Medulla oblongata (tissue), 1 donor: ENCODE measurements around the gene DCD.
"Not testable (repeated sequence)": the region's sequence is repeated elsewhere in the genome, so short reads cannot be mapped to it uniquely, and the experiment has no call there.

ENCODE experiments used
- DNase-seq: peaks from one replicate; pipeline ENCODE4 v3.0.0-alpha.2; 2015; ENCODE audit errors: extremely low spot score

The DCD gene

DNA sequence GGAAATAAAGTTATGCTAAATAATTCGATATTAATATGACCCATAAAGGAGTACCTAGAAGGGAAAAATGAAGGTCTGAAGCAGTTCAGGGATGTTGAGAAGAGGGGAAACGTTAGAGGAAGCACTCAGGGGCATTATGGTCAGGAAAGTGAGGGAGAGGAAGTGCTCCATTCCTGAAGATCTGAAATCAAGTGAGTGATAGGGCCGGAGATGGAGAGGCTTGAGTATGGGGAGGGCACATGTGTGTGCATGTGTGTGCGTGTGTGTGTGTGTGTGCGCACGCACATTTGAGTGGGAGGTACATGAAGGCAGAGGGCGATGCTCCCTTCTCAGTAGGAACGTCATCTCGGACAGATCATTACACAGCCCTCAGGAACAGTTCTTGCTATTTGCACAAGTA, 4.9 kb upstream of the DCD start:
- no peak for DNase-seq

DNA sequence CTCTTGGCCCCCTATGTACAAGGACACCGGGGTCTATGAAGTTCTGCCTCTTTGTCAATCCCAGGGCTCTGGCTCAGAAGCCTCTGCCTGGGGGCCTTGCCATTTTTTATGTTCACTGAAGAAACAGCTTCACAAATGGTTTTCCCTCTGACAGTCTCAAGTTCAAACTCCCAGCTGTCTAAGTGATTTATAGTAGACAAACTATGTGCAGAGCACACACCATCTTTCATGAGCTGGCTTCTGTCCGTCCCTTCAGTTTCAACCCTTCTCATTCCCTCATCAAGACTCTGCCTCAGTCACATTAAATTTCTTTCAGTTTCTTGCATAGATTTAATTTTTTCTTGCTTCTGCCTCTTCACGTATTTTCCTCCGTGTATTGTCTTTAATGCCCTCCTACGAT, 2.7 kb upstream of the DCD start:
- no peak for DNase-seq

DNA sequence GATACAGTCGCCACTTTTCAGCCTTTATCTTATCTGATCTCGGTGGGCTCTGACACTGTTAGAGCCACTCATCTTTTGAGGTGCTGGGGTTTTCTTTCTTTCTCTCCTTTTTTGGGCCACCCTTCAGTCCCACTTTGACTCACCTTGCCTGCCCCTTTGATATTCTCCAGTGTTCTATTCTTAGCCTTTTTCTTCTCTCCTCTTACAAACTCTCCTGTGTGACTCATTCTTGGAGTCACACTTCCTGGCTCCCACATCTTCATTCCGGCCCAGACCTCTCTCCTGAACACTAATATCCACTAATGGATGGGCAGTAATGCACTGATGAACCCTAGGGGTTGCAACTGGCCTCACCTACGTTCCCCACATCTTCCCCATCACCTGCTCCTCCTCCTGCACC, 2.2 kb upstream of the DCD start:
- DNase-seq, result no peak

DNA sequence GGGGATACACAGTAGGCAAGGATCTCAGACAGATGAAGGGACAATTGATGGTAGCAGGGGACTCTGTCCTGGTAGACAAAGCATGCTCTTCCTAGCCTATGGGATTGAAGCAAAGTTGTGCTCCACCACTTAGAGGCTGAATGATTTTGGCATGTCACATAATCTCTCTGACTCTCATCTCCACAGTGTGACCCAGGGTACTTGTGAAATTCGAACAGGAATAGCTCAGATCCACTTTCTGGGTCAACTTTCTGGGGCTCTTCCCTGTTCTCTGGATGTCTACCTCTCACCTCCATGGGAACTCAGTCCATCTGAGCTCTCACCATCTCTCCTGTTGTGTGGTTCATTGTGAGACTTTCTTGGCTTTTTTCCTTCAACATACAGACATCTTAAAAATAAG, 1.7 kb upstream of the DCD start:
- no peak for DNase-seq

DNA sequence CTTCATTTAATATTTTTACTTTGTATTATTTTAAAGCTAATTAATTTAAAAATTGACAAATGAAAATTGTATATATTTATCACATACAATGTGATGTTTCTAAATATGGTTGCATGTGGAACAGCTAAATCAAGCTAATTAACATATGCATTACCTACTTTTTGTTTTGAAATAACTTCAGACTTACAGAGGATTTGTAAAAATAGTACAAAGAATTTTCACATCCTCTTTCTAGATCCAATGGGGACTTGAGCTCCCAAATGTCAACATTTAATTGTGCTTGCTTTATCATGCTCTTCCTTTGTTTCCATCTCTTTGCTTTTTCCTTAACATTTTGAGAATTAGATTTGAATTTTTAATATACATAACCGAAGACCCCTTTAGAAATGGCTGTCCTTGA, 6.6 kb downstream of the DCD start:
- DNase-seq, result no peak

DNA sequence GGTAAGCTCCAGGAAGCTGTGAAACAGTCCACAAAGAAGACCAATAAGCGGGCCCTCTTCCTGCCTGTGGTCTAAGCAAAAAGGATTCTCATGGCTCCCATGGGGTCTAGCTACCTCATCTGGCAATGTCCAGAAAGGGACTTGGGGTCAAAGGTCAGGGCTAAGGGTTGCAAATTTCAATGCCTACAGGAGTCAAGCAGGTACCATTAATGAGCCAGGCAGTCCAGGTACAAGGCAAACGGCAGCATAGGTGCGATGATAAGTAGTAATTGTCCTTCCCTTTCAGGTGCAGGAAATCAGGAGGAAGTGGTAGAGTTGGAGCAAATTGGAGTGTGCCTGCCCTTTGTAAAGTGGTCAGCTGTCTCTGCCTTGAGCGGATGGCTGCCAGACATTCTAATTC, 7.1 kb downstream of the DCD start:
- no peak for DNase-seq

DNA sequence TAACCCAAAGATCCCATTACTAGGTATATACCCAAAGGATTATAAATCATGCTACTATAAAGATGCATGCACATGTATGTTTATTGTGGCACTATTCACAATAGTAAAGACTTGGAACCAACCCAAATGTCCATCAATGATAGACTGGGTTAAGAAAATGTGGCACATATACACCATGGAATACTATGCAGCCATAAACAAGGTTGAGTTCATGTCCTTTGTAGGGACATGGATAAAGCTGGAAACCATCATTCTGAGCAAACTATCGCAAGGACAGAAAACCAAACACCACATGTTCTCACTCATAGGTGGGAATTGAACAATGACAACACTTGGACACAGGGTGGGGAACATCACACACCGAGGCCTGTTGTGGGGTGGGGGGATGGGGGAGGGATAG, 9.1 kb downstream of the DCD start:
- not testable (repeated sequence) for DNase-seq

DNA sequence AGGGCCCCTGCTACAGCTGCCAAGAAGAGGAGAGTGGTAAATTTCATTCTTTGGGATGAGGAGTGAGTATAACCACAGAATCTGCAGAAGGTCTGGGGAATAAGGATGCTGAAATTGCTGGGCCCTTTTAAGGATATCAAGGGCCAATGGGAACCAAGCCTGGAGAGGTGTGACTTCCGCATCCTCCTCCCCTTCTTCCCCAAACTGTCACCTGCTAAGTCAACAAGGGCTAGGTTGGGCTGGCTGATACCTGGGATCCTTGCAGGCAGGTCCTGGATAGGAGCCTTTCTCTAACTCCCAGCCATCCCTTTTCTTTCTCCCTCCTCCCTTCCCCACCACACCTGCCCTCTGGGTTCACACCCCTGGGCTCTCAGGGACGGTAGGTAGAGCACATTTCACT, 13.4 kb downstream of the DCD start, which contains the start of gene LACRT:
LACRT (minus strand) TSS at position 101 of the 400 bp plus-strand sequence; CDS start at position 47, 54 bp downstream.
- no peak for DNase-seq

DNA sequence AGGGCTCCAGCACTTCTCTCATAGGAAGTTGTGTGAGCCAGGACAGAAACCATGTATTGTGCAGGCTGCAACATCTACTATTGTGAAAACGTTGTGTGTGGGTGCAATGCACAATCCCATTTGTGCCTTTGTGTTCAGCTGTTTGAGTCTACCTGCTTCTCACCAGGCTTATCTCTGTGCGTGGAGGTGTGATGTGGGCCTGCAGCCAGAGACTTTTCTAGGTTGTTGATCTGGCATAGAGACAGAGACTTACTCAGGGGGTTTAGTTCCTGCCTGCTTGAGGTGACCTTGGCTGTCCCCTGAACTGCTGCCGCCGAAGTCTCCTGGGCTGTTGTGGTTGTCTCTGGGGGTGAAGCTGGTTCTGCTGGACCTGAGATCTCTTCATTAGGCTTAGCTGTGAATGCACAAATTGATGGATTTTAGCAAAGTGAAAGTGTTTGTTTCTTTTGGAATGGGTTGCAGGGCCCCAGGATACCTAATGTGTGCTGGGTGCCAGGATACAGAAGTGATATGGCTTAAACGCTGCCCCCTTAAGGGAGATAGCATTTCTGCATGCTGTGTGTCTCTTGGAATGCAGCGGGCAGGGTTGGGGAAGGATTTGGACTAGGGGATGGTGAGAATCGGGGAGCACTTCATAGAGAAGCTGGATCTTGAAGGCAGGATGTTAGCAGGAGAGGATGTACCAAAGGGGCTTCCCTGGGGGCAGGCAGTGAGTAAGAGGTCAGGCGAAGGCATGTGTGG, 16.0 kb downstream of the DCD start:
- DNase-seq, result no peak

DNA sequence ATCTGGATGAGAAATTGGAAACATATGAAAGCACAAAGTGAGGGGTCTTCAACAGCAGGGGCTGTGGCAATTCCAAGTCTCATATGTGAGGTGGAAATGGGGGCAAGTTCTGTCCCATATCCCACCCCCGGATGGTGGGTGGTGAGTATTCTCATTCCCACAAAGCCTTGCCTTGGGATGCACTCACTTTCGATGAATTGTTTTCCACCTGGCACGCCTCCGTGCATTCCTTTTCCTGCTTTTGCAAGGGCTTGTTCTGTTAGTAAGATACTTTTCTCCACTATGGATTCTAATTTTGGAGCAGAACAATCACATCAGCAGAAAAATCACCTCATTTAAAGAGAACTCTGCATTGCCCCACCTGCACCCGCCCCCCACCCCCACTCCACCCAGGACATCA, 16.6 kb downstream of the DCD start:
- DNase-seq, result no peak

DNA sequence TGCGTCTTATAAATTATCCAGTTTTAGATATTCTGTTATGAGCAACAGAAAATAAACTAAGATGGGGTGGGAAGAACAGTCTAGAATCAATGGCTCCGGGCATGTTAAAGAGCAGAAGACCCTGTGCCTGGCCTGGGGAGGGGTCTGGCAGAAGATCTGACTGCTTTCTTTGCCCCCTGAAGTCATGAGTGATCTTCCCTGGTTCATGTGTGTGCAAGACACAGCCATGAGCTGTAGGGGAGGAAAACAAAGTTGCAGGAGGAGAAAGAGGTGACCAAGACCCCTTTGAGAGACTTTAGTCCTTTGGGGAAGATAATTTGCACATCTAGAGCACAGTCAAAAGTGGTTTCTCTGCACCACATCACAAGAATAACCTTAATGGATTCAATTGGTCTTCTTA, 18.2 kb downstream of the DCD start:
- DNase-seq, result no peak

DNA sequence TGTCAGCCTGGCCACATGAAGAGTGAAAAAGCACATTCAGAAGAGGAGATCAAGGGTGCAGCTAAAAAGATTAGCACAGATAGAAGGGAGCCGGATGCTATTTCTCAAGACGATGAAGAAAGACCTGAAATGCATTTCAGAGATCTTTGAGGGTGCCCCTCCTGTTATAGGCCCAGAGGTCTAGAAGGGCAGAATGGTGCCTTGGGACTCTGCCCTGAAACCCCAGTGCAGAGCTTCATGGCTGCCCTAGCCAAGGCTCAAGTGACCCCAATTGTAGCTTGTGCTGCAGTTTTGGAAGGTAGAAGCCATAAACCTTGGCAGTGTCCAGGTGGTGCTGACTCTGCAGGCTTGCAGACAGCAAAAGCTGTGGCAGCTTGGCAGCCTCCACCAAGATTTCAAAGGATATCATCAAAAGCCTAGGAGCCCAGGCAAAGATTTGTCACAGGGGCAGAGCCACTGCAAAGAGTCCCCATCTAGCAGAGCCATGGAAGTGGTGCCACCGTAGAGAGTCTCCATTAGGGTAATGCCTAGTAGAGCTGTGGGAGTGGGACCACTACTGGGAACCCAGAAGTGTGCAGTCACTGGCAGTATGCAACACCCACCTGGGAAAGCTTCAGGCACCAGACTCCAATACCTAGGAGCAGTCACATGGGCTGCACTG, 19.8 kb downstream of the DCD start:
- DNase-seq, result no peak

DNA sequence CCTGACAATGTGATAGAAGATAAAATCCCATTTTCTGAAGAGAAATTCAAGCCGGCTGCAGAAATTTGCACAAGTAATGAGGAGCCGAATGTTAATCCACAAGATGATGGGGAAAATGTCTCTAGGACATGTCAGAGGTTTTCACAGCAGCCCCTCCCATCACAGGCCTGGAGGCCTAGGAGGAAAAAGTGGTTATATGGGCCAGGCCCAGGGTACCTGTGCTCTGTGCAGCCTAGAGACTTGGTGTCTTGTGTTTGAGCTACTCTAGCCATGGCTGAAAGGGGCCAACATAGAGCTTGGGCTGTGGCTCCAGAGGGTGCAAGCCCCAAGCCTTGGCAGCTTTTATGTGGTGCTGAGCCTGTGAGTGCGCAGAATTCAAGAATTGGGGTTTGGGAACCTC, 20.9 kb downstream of the DCD start:
- DNase-seq, result no peak

DNA sequence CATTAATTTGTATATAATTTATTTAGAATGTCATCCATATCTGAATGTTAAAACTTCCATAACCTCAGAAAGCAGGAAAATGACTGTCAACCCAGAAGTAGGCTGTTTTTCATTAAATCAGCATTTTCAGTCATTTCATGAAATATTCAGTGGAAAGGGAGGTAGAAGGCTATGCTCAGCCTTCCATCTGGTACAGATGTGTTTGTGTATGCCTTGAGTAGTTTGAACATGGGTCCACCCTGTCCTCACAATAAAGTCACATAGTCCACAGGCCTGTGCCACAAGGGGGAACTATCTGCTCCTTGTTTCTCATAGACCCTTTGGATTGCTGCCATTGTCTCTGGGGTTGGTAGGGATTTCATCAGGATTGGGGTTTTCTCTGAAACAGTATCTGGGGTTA, 22.6 kb downstream of the DCD start:
- DNase-seq, result no peak

DNA sequence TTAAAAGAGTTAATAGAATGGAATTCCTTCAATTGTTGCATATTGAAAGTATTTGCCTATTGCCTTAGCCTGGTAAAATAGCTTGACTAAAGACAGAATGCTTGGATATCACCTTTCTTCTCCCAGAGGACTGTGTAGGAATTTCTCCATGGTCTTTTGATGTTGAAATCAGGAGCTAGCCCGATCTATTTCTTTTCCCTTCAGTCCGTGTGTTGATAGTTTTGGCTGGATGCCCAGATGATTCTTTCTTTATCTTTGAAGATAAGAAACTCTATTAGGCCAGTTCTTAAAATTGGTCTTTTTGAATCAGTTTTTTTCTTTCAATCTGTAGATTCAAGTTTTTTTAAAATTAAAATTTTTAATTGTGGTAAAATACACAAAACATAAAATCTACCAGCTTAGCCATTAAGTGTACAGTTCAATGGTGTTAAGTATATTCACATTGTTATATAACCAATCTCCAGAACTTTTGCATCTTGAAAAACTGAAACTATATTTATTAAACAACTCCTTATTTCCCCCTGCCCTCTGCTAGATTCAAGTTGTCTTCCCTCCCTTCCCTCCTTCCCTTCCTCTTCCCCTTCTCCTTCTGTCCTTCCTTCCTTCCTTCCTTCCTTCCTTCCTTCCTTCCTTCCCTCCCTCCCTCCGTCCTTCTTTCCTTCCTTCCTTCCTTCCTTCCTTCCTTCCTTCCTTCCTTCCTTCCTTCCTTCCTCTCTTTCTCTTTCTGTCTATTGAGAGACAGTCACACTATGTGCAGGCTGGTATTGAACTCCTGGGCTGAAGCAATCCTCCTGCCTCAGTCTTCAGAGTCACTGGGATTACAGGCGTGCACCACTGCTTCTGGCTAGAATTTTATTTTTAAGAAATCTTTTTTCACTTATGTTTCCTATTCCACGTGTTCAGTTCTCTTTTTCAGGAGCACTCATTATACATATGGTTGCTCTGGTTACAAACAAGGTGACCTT, 23.6 kb downstream of the DCD start:
- DNase-seq, result no peak

DNA sequence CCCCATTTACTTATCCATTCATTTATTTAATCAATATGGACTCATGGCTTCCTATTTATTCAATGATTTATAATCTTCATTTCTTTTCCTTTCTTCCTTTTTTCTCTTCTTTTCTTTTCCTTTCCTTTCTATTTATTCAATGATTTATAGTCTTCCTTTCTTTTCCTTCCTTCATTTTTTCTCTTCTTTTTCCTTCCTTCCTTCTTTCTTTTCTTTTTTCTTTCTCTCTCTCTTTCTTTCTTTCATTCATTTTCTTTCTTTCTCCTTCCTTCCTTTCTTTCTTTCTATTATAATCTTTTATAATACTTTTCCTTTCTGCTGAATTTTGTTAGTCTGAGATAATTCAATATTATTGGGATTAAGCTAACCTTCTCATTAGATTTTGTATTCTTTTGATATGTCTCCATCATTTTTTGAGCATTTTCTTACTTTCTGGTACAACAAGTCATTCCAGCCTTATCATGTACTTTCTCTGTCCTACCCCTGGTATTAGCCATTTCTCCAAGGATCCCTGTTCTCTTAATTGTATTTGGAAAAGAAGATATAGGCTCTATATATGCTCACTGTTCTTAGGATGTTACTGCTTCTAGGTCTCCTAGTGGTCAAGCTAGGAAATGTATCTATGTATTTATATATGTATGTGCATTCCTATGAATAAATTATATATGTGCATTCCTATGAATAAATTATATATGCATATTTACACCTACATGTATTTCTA, 25.5 kb downstream of the DCD start:
- DNase-seq, result no peak

DNA sequence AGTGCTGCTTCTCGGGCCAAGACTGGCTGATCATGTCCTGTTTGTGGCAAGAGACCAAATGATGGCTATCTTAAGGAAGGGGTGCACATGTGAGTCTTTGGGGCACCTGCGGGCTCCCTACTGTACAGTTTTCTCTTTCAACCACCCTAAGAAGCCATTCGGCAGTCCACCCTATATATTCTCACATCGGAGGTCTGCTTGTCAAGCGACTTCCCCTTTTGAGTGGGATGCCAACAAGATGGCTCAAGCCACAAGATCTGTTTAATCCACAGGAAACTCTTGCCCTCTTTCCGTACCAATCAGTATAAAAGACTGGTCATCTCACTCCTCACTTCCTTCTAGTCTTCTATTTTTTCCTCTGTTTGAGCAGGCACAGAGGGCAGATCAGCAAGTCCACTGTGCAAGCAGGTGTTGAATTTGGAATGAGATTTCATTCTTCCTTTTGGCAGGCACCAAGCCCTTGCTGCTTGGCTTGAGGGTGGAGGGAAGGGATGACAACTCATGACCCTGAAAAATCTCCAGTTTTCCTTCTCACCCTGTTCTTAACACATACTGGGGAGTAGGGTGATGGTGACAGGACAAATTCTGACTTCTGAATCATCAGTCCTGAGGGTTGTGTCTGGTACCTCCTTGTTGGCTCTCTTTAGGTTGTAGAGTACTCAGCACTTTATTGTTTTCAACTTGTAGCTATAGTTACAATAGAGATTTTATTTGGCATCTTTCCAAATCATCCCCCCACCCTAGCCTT, 31.1 kb downstream of the DCD start:
- no peak for DNase-seq

DNA sequence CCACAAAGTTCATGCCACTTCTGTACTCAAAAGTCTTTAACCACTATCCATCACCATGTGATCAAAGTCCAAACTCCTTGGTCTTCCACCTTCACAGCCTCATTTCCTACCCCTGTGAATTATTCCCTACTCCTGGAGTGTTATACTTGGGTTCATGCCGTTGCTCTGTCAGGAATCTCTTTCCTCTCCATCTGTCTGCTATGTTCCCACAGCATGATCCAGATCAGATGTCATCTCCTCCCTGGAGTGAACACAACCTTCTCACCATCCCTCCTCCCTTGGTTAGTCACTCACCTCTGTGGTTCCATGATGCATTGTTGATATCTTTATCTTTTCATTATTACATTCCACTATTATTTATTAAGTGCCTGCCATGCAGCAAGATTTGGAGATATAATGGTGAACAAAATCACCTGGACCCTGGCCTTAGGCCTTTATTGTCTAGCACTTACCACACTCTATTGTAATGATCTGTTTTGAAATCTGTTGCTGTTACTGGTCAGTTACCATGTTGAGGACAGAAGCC, 35.9 kb downstream of the DCD start:
- DNase-seq, result no peak

DNA sequence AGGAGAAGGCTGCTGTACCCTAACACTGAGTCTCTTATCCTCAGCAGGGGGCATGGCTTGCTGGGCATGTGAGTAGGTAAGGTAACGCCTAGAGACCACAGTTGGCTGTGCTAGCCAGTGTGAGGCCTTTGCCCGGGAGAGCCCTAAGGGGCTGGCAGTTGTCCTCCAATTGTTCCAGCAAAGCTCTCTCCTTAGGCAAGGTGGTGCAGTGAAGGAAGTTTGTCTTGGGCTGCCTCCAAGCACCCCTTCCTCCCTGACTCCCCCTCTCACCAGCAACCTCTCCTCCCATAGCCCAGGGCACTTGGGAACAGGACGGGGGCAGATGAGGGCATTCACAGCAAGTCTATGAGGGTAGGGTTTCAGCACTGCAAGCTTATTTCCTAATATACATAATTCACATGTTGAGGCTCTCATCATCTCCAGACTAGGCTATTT, 36.4 kb downstream of the DCD start:
- no peak for DNase-seq

DNA sequence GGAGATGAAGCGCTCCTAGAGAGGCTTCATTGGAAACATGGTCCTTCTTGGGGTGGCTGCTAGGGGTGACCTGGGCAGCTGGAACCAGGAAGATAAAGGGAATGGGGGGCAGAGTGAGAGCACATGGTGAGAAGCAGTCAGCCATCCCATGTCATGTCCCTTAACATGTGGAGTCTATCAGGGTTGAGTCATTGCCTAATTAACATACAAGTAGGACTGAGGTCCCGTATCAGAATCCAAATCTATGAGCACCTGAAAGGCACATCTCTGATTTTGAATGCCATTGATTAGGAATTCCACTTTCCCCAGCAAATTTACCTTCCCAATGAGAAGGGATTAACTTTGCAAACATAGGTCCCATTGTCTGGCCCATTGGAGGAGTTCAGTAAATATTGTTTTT, 39.4 kb downstream of the DCD start:
- no peak for DNase-seq

DNA sequence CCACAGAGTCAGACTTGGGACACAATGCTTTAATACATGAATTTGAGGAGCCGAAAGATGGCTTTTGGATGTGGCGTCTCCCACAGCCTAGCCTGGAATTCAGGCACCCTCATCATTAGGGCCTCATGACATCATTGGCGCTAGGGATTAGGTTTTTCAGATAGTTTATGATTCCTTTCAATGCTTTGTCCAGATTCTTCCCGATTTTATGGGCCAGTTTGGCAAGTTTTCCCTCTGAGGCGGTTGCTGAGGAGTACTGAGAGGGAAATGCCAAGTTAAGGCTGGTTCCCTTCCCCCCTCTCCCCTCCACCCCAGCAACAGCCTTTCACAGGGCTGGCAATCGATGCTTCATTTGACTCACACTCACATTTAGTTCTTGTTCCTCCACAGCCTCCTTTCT, 40.0 kb downstream of the DCD start:
- DNase-seq, result peak; percentile 48
